ENCODE data around the gene BORCS5. TPM values are rescaled to one million over a fixed set of nuclear protein-coding genes. Genes with fewer than 3 reads are reported as not detected.

The BORCS5 gene
- total RNA-seq, 1 experiment from 2014 or later: 13.9 TPM

GRCh38 chr12:12331244-12331771 lies 25.6 kb upstream of the BORCS5 start:
- peak overlapping the region; percentile 2 to 57 (median 26); a peak in 4 of 7 replicates for H3K27ac Mint-ChIP-seq
- Histone ChIP-seq H3K4ac (ENCODE audit: low read depth, low read length) (no peak overlapping the region), H3K18ac (ENCODE audit: insufficient read length, low read depth, low read length) (no peak overlapping the region), H3K56ac (ENCODE audit: insufficient read length, low read depth, low read length) (no peak overlapping the region), H2BK120ac (ENCODE audit: low read depth, low read length, poor library complexity, severe bottlenecking) (no peak overlapping the region), H3T11ph (ENCODE audit: low read length) (no peak overlapping the region), H3K79me2 (ENCODE audit: insufficient read depth, low read length) (no peaks in the 10 kb centered on the region), H3K27me3 (ENCODE audit: insufficient read depth, low read length) (no peaks in the 10 kb centered on the region), H2BK5ac (ENCODE audit: insufficient read length, low read length) (no peak overlapping the region), H3K9ac (ENCODE audit: extremely low read depth, insufficient read length, low read length) (no peak overlapping the region), H4K8ac (replicated peaks; ENCODE audit: insufficient read length, low read depth, low read length) (no peak overlapping the region), H4K5ac (ENCODE audit: insufficient read length, low read depth, low read length) (no peak overlapping the region), H4K91ac (ENCODE audit: insufficient read length, low read depth, low read length) (no peak overlapping the region), H3K27ac (ENCODE audit: insufficient read length, low read depth, low read length) (no peak overlapping the region), H2BK12ac (ENCODE audit: insufficient read length, low read depth, low read length) (no peak overlapping the region), H3K9me3 (ENCODE audit: control insufficient read depth, low read depth, low read length) (no peaks in the 10 kb centered on the region), H2AK5ac (ENCODE audit: insufficient read length, low read length) (no peak overlapping the region), H3K79me1 (ENCODE audit: insufficient read depth, low read depth, low read length, poor library complexity, severe bottlenecking) (no peaks in the 10 kb centered on the region), H3K4me2 (ENCODE audit: insufficient read depth, insufficient read length, low read length) (no peak overlapping the region), H2BK20ac (ENCODE audit: low read depth, low read length, poor library complexity, severe bottlenecking) (no peak overlapping the region), H3K14ac (ENCODE audit: insufficient read depth, low read length) (no peak overlapping the region), H2BK15ac (ENCODE audit: low read depth, low read length) (no peak overlapping the region), H3K23ac (ENCODE audit: insufficient read length, low read depth, low read length) (no peak overlapping the region), H2AFZ (ENCODE audit: low read length) (no peak overlapping the region), H4K20me1 (ENCODE audit: control insufficient read depth, insufficient read depth, insufficient read length) (no peaks in the 10 kb centered on the region), H3K23me2 (ENCODE audit: insufficient read length, low read depth, low read length, poor library complexity, severe bottlenecking) (no peaks in the 10 kb centered on the region), H3K4me1 (ENCODE audit: insufficient read depth, low read length) (peaks cover 4% of the 10 kb centered on the region; the same call in 1 of the 2 replicates)
- no peak overlapping the region; a peak in 1 of 5 replicates for H3K4me3 Mint-ChIP-seq
- peaks cover 0 to 3% (median 0%) of the 10 kb centered on the region in 3 experiments; a peak in 1 of 7 replicates for H3K36me3 Mint-ChIP-seq (ENCODE audit: insufficient read depth in 1 of 3, low read depth in 3 of 3)
- no peaks in the 10 kb centered on the region for H3K9me3 Mint-ChIP-seq
- peak; percentile 68 for DNase-seq
- WGBS (ENCODE audit: extremely low coverage, insufficient read length, low lambda C conversion rate): no CpG with 5 or more reads among the region's 7 CpGs
- no peak for TF ChIP-seq CTCF (conservative IDR thresholded peaks at IDR 0.05)
- peaks cover 20 to 29% of the 10 kb centered on the region in 2 experiments for H3K4me1 Mint-ChIP-seq
- H3K27me3 Mint-ChIP-seq (ENCODE audit: low read depth): no peaks in the 10 kb centered on the region

All from H9 (cell line).